Tibial nerve (tissue), 4 donors: Measurements from ENCODE around the gene DIPK2A. TPM values are rescaled to one million over a fixed set of nuclear protein-coding genes. Genes with fewer than 3 reads are reported as not detected.
A peak's percentile ranks its signal among the peaks of the same experiment; 100 is the strongest.

Experiments
- DNase-seq, 2 donors: peaks; one replicate each; pipeline ENCODE4 v3.0.0-alpha.2; 2019; ENCODE audit warnings: low spot score in 2 of 2
- H3K27ac ChIP-seq, 4 donors: fragments of 200-600 bp; sonication (generic) in 3 of 4; one replicate each; pipeline ENCODE4 v1.5.1; 2017 to 2019; ENCODE audit warnings: mild to moderate bottlenecking in 1 of 4
- H3K27me3 ChIP-seq, 2 donors: fragments of 200-600 bp; sonication (generic) in 1 of 2; one replicate each; pipeline versions ENCODE4 v1.5.1 to v1.6.0; 2017 to 2019
- H3K36me3 ChIP-seq, 3 donors: fragments of 200-600 bp; sonication (generic); one replicate each; pipeline ENCODE4 v1.5.1; 2018 to 2019
- H3K4me1 ChIP-seq, 4 donors: fragments of 200-600 bp; sonication (generic) in 3 of 4; one replicate each; pipeline ENCODE4 v1.5.1; 2017 to 2019
- H3K4me3 ChIP-seq, 4 donors: fragments of 200-600 bp; sonication (generic) in 3 of 4; one replicate each; pipeline ENCODE4 v1.5.1; 2017 to 2019; ENCODE audit warnings: mild to moderate bottlenecking in 1 of 4, moderate library complexity in 1 of 4
- H3K9me3 ChIP-seq, 4 donors: fragments of 200-600 bp; sonication (generic) in 3 of 4; one replicate each; pipeline ENCODE4 v1.5.1; 2017 to 2019
- EP300 ChIP-seq, 2 donors: sonication (generic); formaldehyde crosslinking; IDR thresholded peaks; one replicate each; pipeline ENCODE4 v1.6.1; 2017; ENCODE audit warnings: antibody characterized with exemption in 2 of 2, mild to moderate bottlenecking in 1 of 2
- POLR2A ChIP-seq, 2 donors: fragments of 450-650 bp; IDR thresholded peaks; one replicate each; pipeline ENCODE4 v1.6.1; 2017; ENCODE audit warnings: antibody characterized with exemption in 2 of 2, mild to moderate bottlenecking in 2 of 2, moderate library complexity in 2 of 2
- WGBS, 2 donors: methylation state at CpG; one replicate each; pipeline ENCODE4 v1.1.5; 2018; 5-methylcytosine and 5-hydroxymethylcytosine counted together
- total RNA-seq, 4 donors: library from RNA; depleted of rRNA; stranded (reverse); fragments of >200 nt; gene quantifications; one replicate each; pipeline ENCODE4 v1.1.0, GENCODE V29; 2016
- TF ChIP-seq, protein P1 (sequence below), 5 experiments: fragments of 200-600 bp in 3 of 5; fragments of 450-650 bp in 2 of 5; sonication (generic) in 3 of 5; IDR thresholded peaks; one replicate each; pipeline ENCODE4 v1.5.1; 2016 to 2019; ENCODE audit warnings: antibody characterized with exemption in 5 of 5, mild to moderate bottlenecking in 3 of 5, moderate library complexity in 2 of 5

The DIPK2A gene
- total RNA-seq, 4 donors from 2014 or later = 24.7 to 42.2 (median 34.2) TPM

DNA sequence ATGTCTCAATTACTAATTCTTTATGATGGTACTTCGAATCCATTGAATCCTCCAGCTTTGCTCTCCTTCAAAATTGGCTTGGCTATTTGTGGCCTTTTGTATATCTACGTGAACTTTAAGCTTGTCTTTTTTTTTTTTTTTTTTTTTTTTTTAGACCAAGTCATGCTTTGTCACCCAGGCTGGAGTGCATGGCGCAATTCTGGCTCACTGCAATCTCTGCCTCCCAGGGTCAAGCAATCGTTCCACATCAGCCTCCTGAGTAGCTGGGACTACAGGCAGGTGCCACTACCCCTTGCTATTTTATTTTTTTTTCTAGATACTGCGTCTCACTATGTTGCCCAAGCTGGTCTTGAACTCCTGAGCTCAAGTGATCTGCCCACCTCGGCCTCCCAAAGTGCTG, 7.7 kb upstream of the DIPK2A start:
- TF ChIP-seq EP300 (IDR thresholded peaks at IDR 0.05) = no peak
- no peak for TF ChIP-seq POLR2A (IDR thresholded peaks at IDR 0.05)
- TF ChIP-seq, protein P1, sequence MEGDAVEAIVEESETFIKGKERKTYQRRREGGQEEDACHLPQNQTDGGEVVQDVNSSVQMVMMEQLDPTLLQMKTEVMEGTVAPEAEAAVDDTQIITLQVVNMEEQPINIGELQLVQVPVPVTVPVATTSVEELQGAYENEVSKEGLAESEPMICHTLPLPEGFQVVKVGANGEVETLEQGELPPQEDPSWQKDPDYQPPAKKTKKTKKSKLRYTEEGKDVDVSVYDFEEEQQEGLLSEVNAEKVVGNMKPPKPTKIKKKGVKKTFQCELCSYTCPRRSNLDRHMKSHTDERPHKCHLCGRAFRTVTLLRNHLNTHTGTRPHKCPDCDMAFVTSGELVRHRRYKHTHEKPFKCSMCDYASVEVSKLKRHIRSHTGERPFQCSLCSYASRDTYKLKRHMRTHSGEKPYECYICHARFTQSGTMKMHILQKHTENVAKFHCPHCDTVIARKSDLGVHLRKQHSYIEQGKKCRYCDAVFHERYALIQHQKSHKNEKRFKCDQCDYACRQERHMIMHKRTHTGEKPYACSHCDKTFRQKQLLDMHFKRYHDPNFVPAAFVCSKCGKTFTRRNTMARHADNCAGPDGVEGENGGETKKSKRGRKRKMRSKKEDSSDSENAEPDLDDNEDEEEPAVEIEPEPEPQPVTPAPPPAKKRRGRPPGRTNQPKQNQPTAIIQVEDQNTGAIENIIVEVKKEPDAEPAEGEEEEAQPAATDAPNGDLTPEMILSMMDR (IDR thresholded peaks at IDR 0.05) = no peak
- Histone ChIP-seq H3K27me3 (no peaks in the 10 kb centered on the region), H3K4me3 (no peak overlapping the region), H3K27ac (no peak overlapping the region), H3K36me3 (no peaks in the 10 kb centered on the region), H3K9me3 (peaks cover 0 to 9% (median 0%) of the 10 kb centered on the region in 4 donors), H3K4me1 (no peaks in the 10 kb centered on the region)
- DNase-seq = no peak
- 76 to 96% methylated on average over 6 of the region's 6 CpGs for WGBS, 2 donors

DNA sequence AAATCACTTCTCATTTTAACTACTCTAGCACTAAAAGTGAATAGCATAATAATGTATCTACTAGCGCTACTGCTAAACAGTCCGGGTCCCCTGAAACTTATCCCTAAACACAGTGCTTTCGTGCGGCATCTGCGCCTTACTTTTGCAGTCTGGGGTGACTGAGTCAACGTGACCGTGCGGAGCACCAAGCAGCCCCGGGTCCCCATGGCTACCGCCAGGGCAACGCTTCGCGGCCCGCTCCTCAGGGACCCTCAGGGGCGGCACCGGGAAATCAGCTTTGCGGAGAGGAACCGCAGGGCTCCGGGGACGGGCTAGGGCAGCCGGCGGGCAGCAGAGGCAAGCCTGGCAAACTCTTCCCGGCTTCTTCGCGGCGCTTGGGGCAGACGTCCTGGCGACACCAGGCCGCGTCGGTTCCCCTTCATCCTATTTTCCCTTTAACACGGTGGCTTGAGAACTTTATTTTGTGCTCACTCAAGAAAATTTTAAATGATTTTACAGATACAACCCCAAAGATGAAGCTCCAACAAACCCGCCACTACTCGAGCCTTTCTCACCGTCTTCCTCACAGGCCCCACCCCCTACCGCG, 757 bp upstream of the DIPK2A start:
- Histone ChIP-seq H3K36me3 (no peaks in the 10 kb centered on the region), H3K4me1 (peaks cover 0 to 30% (median 8%) of the 10 kb centered on the region in 4 donors), H3K4me3 (peak overlapping the region; percentile 69 to 98 (median 88)), H3K9me3 (no peaks in the 10 kb centered on the region), H3K27me3 (no peaks in the 10 kb centered on the region), H3K27ac (peak overlapping the region; percentile 94 to 100 (median 96))
- TF ChIP-seq, protein P1 (IDR thresholded peaks at IDR 0.05) = peak in 1 of 5 experiments; percentile 34
- TF ChIP-seq POLR2A (IDR thresholded peaks at IDR 0.05) (peak; percentile 13 to 18), EP300 (IDR thresholded peaks at IDR 0.05) (peak in 1 of 2 donors; percentile 3)
- peak in 1 of 2 donors; percentile 18 for DNase-seq
- WGBS, 2 donors = 0% methylated on average over 24 to 37 of the region's 37 CpGs

DNA sequence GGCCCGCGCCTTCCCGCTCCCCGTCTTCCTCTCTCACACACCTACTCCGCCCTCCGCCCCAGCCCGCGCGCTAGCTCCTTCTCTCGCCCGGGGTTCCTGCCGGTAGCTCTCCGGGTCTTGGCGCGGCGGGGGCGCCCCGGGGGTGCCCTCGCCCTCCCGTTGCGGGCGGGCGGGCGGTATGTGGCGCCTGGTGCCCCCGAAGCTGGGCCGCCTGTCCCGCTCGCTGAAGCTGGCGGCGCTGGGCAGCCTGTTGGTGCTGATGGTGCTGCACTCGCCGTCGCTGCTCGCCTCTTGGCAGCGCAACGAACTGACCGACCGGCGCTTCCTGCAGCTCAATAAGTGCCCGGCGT, 507 bp downstream of the DIPK2A start:
- H3K9me3 ChIP-seq = no peaks in the 10 kb centered on the region
- DNase-seq = peak in 1 of 2 donors; percentile 35
- WGBS, 2 donors = 0% methylated on average over 17 to 41 of the region's 42 CpGs
- H3K27me3 ChIP-seq = no peaks in the 10 kb centered on the region
- peaks cover 0 to 31% (median 8%) of the 10 kb centered on the region in 4 donors for H3K4me1 ChIP-seq
- TF ChIP-seq EP300 (IDR thresholded peaks at IDR 0.05) = no peak
- TF ChIP-seq, protein P1 (IDR thresholded peaks at IDR 0.05) = no peak
- no peak for TF ChIP-seq POLR2A (IDR thresholded peaks at IDR 0.05)
- H3K36me3 ChIP-seq = no peaks in the 10 kb centered on the region
- H3K27ac ChIP-seq = peak overlapping the region; percentile 94 to 100 (median 96)
- H3K4me3 ChIP-seq = peak overlapping the region; percentile 69 to 98 (median 88)

DNA sequence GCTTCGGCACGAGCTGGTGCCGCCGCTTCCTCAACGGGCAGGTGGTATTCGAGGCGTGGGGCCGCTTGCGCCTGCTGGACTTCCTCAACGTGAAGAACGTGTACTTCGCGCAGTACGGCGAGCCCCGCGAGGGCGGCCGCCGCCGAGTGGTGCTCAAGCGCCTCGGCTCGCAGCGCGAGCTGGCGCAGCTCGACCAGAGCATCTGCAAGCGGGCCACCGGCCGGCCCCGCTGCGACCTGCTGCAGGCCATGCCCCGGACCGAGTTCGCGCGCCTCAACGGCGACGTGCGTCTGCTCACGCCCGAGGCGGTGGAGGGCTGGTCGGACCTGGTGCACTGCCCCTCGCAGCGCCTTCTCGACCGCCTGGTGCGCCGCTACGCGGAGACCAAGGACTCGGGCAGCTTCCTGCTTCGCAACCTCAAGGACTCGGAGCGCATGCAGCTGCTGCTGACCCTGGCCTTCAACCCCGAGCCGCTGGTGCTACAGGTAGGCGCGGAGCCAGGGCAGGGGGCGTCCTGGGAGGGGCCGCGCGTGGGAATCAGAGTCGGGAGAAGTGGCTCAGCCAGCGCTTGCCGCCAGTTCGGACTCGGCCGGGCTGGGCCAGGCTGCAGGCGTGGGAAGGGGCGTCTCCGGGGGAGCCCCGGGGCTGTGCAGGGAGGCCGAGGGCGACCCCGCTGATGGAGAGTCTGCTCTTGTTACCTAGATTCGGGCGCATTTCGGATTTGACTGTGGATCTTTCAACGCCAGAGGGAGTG, 1.1 kb downstream of the DIPK2A start:
- TF ChIP-seq, protein P1 (IDR thresholded peaks at IDR 0.05) = peak; percentile 29 to 62 (median 40)
- TF ChIP-seq POLR2A (IDR thresholded peaks at IDR 0.05) (no peak), EP300 (IDR thresholded peaks at IDR 0.05) (no peak)
- peak in 1 of 2 donors; percentile 56 for DNase-seq
- Histone ChIP-seq H3K27me3 (no peaks in the 10 kb centered on the region), H3K36me3 (no peaks in the 10 kb centered on the region), H3K27ac (peak overlapping the region; percentile 94 to 100 (median 96)), H3K4me1 (peaks cover 0 to 37% (median 8%) of the 10 kb centered on the region in 4 donors), H3K9me3 (no peaks in the 10 kb centered on the region), H3K4me3 (peak overlapping the region; percentile 69 to 98 (median 88))
- WGBS, 2 donors = 0 to 1% methylated on average over 38 to 66 of the region's 83 CpGs
